OCI-M2 (cell line): ENCODE data around the gene STAC3.
A peak's percentile ranks its signal among the peaks of the same experiment; 100 is the strongest.

Experiments
- DNase-seq: peaks from one replicate; lab custom pipeline; 2025; ENCODE audit not compliant: unreplicated experiment; lab: John Stamatoyannopoulos, UW

STAC3 gene

GRCh38 chr12:57255916-57256315 lies 4.9 kb upstream of the STAC3 start:
- DNase-seq = no peak

DNA sequence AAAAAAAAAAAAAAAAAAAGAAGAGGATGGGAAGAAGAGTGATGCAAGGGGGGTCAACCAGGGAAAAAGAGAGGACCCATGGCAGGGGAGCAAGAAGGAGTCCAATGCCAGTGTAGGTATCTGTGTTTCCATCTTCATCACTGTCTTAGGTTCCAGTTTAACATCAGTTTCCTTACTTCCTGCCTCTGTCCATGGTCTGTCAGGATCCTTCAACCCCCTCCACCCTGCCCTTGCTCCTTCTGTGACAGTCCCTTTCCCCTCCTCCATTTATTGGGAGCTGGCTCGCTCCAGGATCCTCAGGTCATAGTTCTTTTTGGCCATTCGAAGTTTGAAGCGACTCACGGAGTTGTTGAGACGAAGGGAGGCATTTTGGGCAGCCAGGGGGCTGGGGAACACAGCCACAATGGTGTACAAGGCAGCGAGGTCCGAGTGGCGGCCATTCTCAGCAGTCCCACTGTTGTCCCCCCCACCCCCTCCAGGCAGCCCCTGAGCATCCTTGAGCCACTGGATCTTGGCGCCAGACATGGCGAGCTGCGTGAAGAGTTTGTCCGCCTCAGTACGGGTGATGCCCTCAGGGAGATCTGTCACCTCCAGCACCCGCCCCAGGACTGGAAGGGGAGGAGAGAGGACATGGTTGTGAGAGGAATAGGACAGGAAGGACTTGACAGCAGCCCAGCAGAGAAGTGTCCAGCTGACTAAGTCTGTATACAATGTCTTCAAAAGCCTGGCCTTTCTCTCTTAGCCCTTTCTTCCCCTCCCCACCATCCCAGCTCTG lies 3.7 kb upstream of the STAC3 start:
- no peak for DNase-seq

DNA sequence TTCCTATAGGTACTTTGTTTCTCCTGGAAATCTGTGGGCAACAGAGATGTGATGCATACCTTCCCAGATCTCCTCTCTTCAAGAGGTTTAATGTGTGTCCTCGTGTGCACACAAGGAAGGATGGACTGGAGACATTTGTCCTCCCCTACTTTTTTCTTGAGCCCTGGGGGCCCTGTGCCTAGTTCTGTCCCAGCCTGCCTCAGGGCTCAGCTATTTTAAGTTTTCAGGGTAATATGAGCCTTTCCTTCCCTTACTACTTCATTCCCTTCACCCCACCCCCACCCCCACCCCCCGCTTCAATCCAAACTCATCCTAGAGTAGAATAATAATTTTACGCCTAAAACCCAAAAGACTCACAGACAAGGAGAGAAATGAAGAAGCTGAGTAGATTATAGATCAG lies 446 bp downstream of the STAC3 start:
- DNase-seq = no peak

DNA sequence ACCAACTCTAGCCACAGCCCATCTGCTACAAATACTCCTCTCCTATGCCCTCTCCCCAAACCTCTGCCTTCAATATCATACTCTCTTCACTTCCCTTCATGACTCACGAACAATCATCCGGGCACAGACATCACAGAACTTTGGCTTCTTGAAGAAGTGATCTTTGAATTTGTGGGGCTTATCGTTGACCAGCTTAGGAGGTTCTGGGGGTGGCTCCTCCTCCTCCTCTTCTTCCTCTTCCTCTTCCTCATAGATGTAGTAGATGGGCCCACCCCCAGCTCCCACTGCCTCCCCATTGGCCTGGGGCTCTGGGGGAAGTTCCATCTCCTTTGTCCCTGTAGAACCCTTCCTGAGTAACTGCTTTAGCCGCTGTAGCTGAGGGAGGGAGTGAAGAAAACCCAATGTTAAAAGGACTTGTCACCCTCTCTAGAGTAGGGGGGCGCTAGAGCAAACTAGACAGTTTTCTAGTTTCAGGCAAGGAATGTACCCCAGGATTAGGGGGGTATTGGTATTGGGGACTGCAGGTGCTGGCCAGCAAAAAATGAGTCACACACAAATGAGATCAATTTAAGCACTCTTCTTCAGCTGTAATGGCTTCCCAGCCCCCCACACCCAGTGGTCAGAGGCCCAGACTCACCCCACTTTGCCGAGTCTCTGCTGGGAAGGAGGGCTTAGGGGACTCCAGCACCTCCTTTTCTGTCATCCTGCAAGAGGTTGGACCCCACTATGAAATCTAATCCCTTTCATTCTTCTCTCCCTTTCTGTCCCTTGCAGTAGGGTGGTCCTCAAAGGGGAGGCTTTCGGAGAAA lies 1.8 kb downstream of the STAC3 start:
- DNase-seq = peak; percentile 59

GRCh38 chr12:57247041-57247440 lies 3.9 kb downstream of the STAC3 start:
- no peak for DNase-seq

- no peak for DNase-seq
Measured at GRCh38 chr12:57244312-57244696, 6.7 kb downstream of the STAC3 start.

DNA sequence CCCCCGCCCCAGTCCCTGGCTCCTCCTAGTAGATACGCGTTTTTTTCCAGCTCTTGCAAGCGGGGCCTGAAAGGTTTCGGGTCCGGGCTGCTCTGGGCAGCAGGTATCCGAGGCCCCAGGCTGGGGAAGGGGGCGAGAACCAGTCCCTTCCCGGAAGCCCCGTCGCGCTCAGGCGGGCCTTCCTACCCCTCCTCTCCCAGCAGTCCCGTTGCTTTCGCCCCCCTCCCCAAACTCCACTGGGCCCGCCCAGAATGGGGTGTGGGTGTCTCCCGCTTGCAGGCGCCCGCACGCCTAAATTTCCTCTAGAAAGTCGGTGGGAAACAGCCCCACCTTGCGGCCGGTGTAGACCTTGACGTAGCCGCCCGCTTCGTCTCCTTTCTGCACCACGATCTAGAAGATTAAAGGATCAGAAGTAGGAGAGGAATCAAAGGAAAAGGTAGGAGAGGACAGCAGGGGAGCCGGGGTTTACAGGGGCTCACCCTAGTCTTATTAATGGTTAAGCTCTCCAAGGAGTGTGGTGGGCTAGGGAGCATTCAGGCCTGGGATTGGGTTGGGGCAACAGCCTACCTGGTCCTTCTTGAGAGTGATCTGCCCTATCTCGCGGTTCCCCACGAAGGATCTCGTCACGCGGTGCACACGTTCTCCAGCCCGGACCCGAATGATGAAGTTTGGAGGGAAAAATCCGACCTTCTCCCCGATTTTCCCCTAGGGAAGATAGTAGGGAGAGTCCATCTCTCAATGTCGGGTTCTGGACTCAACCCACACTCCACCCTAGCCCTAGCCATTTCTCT lies 7.3 kb downstream of the STAC3 start:
- peak; percentile 35 for DNase-seq

- no peak for DNase-seq
Measured at GRCh38 chr12:57242691-57243454, 8.1 kb downstream of the STAC3 start.

- DNase-seq = no peak
Measured at GRCh38 chr12:57242329-57242690, 8.7 kb downstream of the STAC3 start.

DNA sequence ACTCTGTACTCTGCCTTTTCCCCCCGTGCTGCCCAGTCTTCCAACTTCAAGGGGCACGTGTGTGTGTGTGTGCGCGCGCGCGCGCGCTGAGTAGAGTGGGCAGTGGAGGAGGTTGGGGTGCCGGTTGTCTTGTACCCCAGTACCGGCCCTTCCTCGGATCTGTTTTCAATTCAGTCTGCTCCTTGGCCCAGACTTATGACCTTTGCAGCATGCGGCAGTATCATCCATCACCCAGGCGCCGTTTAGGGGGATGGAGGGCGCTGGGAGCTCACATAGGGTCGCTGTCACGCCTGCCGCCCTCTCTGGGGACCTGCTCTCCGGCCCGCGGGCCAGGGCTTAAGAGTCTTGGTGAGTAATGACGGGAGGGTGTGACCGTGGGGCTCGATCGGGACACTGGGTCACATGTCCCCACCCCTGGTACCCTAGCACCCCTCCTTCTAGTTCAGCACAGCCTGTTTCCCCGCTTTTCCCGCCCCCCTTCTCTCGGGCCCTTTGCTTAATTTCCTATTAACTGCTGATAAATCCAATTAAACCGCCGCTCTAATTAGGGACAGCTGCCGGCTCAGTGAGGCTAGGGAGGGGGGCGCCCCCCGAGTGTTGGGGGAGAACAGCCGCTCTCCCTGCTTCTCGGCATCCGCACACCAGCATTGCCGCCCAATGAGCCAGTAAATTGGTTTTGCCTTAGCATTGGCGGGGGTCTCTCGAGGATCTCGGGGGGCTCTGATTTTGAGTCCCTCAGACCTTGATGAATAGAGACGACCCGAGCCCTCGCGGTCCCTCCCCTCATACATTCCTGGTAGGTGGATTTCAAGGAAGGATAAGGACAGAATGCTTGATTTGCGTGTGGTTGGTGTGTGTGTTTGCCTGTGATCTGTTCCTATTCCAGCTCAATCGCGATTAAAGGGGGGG lies 9.3 kb downstream of the STAC3 start:
- DNase-seq = no peak

- no peak for DNase-seq
Measured at GRCh38 chr12:57240926-57241401, 10.0 kb downstream of the STAC3 start.

- no peak for DNase-seq
Measured at GRCh38 chr12:57240066-57240921, 10.7 kb downstream of the STAC3 start.

DNA sequence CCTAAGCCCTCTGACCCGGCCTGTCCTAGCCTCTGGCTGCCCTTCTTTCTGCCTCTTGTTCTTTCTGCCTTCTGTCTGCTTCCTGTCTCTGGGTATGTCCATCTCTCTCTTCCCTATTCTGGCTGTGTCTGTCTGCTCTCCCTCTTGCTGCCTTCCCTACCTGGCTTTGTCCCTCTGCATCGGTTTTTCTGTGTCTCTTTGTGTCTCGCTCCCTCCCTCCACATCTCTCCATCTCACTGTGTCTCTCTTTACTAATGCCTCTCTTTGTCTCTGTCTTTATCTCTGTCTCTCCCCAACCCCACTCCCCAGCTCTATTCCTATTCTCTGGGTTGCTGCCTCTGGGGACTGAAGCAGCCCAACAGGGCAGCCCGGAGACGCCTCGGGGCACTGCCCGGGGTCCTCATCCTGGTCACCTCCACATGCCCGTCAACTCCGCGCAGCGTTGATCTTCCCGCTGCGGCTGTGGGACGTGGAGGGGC lies 11.4 kb downstream of the STAC3 start:
- DNase-seq = no peak

- DNase-seq = peak; percentile 54
Measured at GRCh38 chr12:57238854-57239554, 12.0 kb downstream of the STAC3 start.

GRCh38 chr12:57237932-57238853 lies 12.8 kb downstream of the STAC3 start:
- DNase-seq = no peak

DNA sequence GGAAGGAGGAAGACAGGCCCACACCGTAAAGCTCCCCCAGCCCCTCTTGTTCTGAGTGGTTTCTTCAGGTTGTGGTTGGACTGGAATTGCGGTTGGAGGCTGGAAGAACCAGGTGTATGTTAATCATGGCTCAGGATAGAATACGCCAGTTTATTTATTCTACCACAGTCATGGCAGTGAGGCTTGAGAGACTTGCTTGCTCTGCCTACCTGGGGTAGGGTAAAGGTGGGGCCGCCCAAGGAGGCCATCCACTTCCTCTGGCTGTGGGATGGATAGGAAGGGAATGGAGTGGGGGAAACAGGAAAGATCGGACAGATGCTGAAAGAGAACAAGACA lies 13.4 kb downstream of the STAC3 start:
- DNase-seq = no peak

DNA sequence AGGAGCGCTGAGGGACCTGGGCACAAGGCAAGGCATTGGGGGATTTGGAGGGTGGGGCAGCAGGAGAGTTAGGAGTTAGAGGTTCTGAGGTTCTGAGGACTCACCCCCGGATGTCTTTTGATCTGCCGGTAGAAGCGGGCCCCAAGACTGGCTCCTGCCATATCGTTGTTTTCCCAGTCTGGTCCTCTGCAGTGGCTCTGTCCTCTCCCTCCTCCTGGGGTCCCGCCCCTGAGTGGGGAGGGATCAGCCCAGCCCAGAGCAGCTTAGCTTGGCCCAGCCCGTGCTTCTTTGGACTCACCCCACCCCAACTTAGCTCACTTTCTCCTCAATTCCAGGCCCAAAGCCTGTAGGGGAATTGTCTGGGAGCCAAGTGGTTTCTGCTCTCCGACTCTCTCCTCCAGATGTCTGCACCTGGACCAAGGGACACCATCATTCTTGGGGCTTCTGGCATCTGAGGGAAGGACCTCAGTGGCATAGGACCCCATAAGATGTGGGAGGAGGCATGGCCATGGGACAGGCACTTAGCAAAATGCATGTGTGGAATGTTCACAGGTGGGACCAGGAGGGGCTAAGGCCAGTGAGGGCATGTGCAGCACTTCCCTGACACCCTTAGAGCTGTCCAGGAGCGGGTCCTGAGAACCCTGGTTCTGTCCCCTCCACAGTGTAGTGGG lies 13.9 kb downstream of the STAC3 start:
- DNase-seq = no peak
